MCF 10A (cell line): ENCODE measurements around the gene SULT4A1. TPM values are rescaled to one million over a fixed set of nuclear protein-coding genes. Genes with fewer than 3 reads are reported as not detected.

Experiments
- BruUV-seq: library from RNA; stranded (reverse); fragments of 400-500 nt; replicated peaks from 2 replicates; lab custom pipeline; 2021; lab: Mats Ljungman, UMichigan
- CTCF ChIA-PET: fragments of 300-600 bp; sonication (Branson Sonifier 250); formaldehyde crosslinking; extraction: SDS; loops from one replicate; lab custom pipeline; 2021; ENCODE audit warnings: antibody characterized with exemption, inconsistent platforms; lab: Yijun Ruan, JAX
- POLR2A ChIA-PET: fragments of 300-600, 350-650 bp; sonication (Branson Sonifier 250); formaldehyde crosslinking; extraction: SDS; loops from one replicate; lab custom pipeline; 2020; ENCODE audit warnings: antibody characterized with exemption, inconsistent platforms; lab: Yijun Ruan, JAX
- DNase-seq: peaks from one replicate; pipeline ENCODE4 v3.0.0-alpha.2; 2018; ENCODE audit not compliant: unreplicated experiment
- H3K27ac Mint-ChIP-seq: one replicate; pipeline ENCODE4 v1.8.0; 2022; ENCODE audit warnings: mild to moderate bottlenecking, low read depth, mixed read lengths; ENCODE audit not compliant: unreplicated experiment
- H3K27me3 Mint-ChIP-seq: one replicate; pipeline ENCODE4 v1.8.0; 2022; ENCODE audit warnings: mixed read lengths; ENCODE audit not compliant: insufficient read depth, unreplicated experiment
- H3K36me3 Mint-ChIP-seq: one replicate; pipeline ENCODE4 v1.8.0; 2022; ENCODE audit warnings: mild to moderate bottlenecking, moderate library complexity, mixed read lengths; ENCODE audit not compliant: insufficient read depth, unreplicated experiment
- H3K4me1 Mint-ChIP-seq: one replicate; pipeline ENCODE4 v1.8.0; 2022; ENCODE audit warnings: mixed read lengths; ENCODE audit not compliant: insufficient read depth, unreplicated experiment
- H3K4me3 Mint-ChIP-seq: one replicate; pipeline ENCODE4 v1.8.0; 2022; ENCODE audit warnings: mild to moderate bottlenecking, moderate library complexity, mixed read lengths; ENCODE audit not compliant: unreplicated experiment
- H3K9me3 Mint-ChIP-seq: one replicate; pipeline ENCODE4 v1.8.0; 2022; ENCODE audit warnings: mixed read lengths; ENCODE audit not compliant: unreplicated experiment
- intact Hi-C: fragments of 100-400 bp; cut with micrococcal nuclease; formaldehyde crosslinking; loops from 2 replicates; pipeline ENCODE4 v1.14.1; 2022
- total RNA-seq: library from RNA; stranded (reverse); gene quantifications from 2 replicates; pipeline ENCODE4 v1.2.3, GENCODE V29; 2022
- TF ChIP-seq, protein P1 (sequence below): fragments of 200-600 bp; IDR thresholded peaks from one replicate; pipeline ENCODE4 v1.8.0; 2022; ENCODE audit warnings: antibody characterized with exemption, mild to moderate bottlenecking; ENCODE audit not compliant: unreplicated experiment

Gene SULT4A1
- total RNA-seq, 1 experiment from 2014 or later = not detected

- Mint-ChIP-seq H3K27ac (no peak overlapping the region), H3K4me3 (no peak overlapping the region), H3K4me1 (no peaks in the 10 kb centered on the region), H3K9me3 (no peaks in the 10 kb centered on the region), H3K36me3 (no peaks in the 10 kb centered on the region), H3K27me3 (peaks cover 13% of the 10 kb centered on the region)
- intact Hi-C loops = no loop called here
- POLR2A ChIA-PET = no interaction called here
- TF ChIP-seq, protein P1, sequence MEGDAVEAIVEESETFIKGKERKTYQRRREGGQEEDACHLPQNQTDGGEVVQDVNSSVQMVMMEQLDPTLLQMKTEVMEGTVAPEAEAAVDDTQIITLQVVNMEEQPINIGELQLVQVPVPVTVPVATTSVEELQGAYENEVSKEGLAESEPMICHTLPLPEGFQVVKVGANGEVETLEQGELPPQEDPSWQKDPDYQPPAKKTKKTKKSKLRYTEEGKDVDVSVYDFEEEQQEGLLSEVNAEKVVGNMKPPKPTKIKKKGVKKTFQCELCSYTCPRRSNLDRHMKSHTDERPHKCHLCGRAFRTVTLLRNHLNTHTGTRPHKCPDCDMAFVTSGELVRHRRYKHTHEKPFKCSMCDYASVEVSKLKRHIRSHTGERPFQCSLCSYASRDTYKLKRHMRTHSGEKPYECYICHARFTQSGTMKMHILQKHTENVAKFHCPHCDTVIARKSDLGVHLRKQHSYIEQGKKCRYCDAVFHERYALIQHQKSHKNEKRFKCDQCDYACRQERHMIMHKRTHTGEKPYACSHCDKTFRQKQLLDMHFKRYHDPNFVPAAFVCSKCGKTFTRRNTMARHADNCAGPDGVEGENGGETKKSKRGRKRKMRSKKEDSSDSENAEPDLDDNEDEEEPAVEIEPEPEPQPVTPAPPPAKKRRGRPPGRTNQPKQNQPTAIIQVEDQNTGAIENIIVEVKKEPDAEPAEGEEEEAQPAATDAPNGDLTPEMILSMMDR = no peak
- no peak for DNase-seq
- CTCF ChIA-PET = interaction anchor here (0.6 kb wide), 1 partner anchor 52 kb away, joined by 3 read pairs; no protein-coding TSS in a partner anchor
- no TSS peak for BruUV-seq
Observed at GRCh38 chr22:43835166-43835565, 27.1 kb downstream of the SULT4A1 start.

- TF ChIP-seq, protein P1 = no peak
- no TSS peak for BruUV-seq
- intact Hi-C loops = no loop called here
- ChIA-PET POLR2A (interaction anchor here (0.6 kb wide), 1 partner anchor 258 kb away, joined by 3 read pairs; no protein-coding TSS in a partner anchor), CTCF (interaction anchor here (0.7 kb wide), 2 partner anchors 20 to 428 kb away, joined by 4 to 5 read pairs; no protein-coding TSS in a partner anchor)
- no peak for DNase-seq
- Mint-ChIP-seq H3K4me1 (no peaks in the 10 kb centered on the region), H3K27me3 (peaks cover 13% of the 10 kb centered on the region), H3K36me3 (no peaks in the 10 kb centered on the region), H3K9me3 (no peaks in the 10 kb centered on the region), H3K4me3 (no peak overlapping the region), H3K27ac (no peak overlapping the region)
Observed at GRCh38 chr22:43833286-43834240, 28.8 kb downstream of the SULT4A1 start.

DNA sequence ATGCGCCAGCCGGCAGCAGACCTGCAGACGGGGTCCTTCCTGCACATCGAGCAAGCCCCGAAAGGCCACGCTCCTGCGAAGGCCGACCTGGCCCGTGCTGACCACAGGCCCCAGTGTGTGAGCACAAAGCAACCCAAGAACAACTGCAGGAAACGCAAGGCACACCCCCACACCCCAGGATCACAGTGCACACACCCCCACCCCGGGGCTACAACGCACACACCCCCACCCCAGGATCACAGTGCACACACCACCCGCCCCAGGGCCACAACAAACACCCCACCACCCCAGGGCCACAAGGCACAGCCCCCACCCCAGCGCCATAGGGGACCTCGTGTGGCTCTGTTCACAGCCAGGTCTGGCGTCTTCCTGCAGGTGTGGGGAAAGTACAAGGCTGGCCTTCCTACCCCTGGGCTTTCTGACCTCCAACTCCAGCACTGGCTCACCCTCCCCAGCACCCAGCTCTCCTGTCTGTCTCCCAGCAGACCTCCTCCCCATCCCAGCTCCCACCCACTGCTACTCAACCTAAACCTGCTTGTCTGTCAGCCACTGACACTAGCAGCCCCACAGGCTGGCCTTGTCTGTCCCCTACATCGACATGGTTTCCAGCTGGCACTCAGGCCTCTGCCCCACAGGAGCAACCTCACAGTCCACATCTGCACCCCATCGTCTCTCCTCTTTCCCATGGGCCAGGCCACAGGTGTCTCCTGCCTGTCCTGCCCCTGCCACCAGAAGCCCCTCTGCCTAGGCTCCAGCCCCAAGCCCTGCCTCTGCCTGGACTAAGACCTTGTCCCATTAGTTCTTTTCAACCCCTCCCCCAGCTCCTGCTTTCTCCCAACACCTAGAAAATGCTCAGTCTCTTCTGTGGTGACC, 29.7 kb downstream of the SULT4A1 start:
- Mint-ChIP-seq H3K27me3 (peaks cover 18% of the 10 kb centered on the region), H3K9me3 (no peaks in the 10 kb centered on the region), H3K4me1 (no peaks in the 10 kb centered on the region), H3K36me3 (no peaks in the 10 kb centered on the region), H3K4me3 (no peak overlapping the region), H3K27ac (no peak overlapping the region)
- intact Hi-C loops = no loop called here
- ChIA-PET CTCF (interaction anchor here (0.5 to 0.7 kb wide), 2 partner anchors 21 to 64 kb away, joined by 3 to 5 read pairs; no protein-coding TSS in a partner anchor), POLR2A (interaction anchor here (0.6 kb wide), 1 partner anchor 257 kb away, joined by 3 read pairs; no protein-coding TSS in a partner anchor)
- TF ChIP-seq, protein P1 = no peak
- no peak for DNase-seq
- BruUV-seq = no TSS peak
